ENCODE data around the gene PCDHGA6.
"Not testable (repeated sequence)": the region's sequence is repeated elsewhere in the genome, so short reads cannot be mapped to it uniquely, and the experiment has no call there.

The PCDHGA6 gene

DNA sequence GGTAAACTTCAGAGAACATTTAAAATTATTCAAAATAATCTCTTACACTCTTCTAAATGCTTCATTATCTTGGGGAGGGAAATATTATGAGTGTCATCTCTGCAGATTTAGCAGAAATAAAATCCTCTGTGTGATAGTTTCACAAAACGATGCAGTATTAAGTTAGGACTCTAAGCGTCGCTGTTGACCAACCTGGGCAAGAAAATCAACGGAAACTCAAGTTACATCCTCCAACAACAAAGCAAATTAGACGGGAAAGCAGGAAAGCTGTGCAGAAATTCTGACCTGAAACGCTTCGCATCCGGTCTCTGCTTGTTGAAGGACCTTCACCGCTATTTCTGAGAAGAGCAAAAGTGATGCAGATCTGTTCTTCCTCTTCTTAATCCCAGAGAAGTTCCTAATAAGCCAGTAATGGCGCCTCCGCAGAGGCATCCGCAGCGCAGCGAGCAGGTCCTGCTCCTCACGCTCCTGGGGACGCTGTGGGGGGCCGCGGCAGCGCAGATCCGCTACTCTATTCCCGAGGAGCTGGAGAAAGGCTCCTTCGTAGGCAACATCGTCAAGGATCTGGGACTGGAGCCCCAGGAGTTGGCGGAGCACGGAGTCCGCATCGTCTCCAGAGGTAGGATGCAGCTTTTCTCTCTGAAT lies at the start of gene PCDHGA6:
TSS of gene PCDHGA6 (plus strand) at position 219 of the 645 bp plus-strand sequence. CDS start at position 412, 193 bp downstream.
- Histone ChIP-seq H3K9ac (no peak within 1 kb of the TSS), H3K79me2 (no peaks in the 10 kb centered on the region), H3K9me3 (ENCODE audit: control insufficient read depth, low read length) (peaks cover 13% of the 10 kb centered on the region), H3K4me2 (ENCODE audit: low read length) (no peak within 1 kb of the TSS), H3K36me3 (ENCODE audit: control insufficient read depth, insufficient read depth, low read length) (no peaks in the 10 kb centered on the region), H2AFZ (peak within 1 kb of the TSS; percentile 38), H3K4me3 (ENCODE audit: low read depth, low read length) (peak within 1 kb of the TSS; percentile 35), H3K27ac (peak within 1 kb of the TSS; percentile 16), H3K4me1 (no peaks in the 10 kb centered on the region), H3K27me3 (ENCODE audit: control insufficient read depth, insufficient read depth, low read length) (no peaks in the 10 kb centered on the region)
- TF ChIP-seq CTCF (IDR thresholded peaks at IDR 0.05), result no peak

- H3K79me2 ChIP-seq, result no peaks in the 10 kb centered on the region
- H3K4me1 ChIP-seq, result no peaks in the 10 kb centered on the region
- peak overlapping the region; percentile 16 for H3K9ac ChIP-seq
- TF ChIP-seq CTCF (IDR thresholded peaks at IDR 0.05), result peak; percentile 71
- H3K9me3 ChIP-seq (ENCODE audit: control insufficient read depth, low read length), result peaks cover 1% of the 10 kb centered on the region
- H3K4me3 ChIP-seq (ENCODE audit: low read depth, low read length), result peak overlapping the region; percentile 52
- peak overlapping the region; percentile 84 for H3K27ac ChIP-seq
- peak overlapping the region; percentile 67 for H3K4me2 ChIP-seq (ENCODE audit: low read length)
- H3K36me3 ChIP-seq (ENCODE audit: control insufficient read depth, insufficient read depth, low read length), result peaks cover 5% of the 10 kb centered on the region
- peak overlapping the region; percentile 87 for H2AFZ ChIP-seq
- H3K27me3 ChIP-seq (ENCODE audit: control insufficient read depth, insufficient read depth, low read length), result no peaks in the 10 kb centered on the region
These were observed 47.4 kb upstream of the PCDHGA6 start for GRCh38 chr5:141326088-141326854.

DNA sequence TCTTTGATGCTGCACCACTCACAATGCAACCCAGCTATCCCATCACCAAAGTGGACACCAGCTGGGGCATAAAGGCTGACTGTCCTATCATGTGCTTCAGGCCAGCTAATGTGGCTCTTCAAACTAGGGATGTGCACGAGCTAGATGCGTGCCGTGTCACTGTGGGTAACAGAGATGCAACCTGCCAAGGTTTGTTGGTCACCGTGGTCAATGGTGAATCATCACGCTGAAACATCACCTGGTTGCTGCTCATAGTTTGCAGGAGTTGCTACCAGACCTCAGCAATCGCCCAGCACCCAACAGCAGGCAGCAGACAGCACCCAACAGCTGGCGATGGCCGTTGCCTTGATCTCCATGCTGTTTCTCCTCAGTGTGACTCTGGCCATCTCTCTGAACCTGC lies 45.5 kb upstream of the PCDHGA6 start:
- Histone ChIP-seq H3K36me3 (ENCODE audit: control insufficient read depth, insufficient read depth, low read length) (no peaks in the 10 kb centered on the region), H3K79me2 (no peaks in the 10 kb centered on the region), H3K9me3 (ENCODE audit: control insufficient read depth, low read length) (no peaks in the 10 kb centered on the region), H3K9ac (no peak overlapping the region), H3K4me2 (ENCODE audit: low read length) (no peak overlapping the region), H2AFZ (no peak overlapping the region), H3K27ac (no peak overlapping the region), H3K27me3 (ENCODE audit: control insufficient read depth, insufficient read depth, low read length) (no peaks in the 10 kb centered on the region), H3K4me1 (no peaks in the 10 kb centered on the region), H3K4me3 (ENCODE audit: low read depth, low read length) (no peak overlapping the region)
- TF ChIP-seq CTCF (IDR thresholded peaks at IDR 0.05), result no peak

GRCh38 chr5:141330299-141331080 lies 43.2 kb upstream of the PCDHGA6 start, which contains the start of gene PCDHGA1:
TSS of gene PCDHGA1 (plus strand) at chr5:141330514.
- Histone ChIP-seq H3K36me3 (ENCODE audit: control insufficient read depth, insufficient read depth, low read length) (no peaks in the 10 kb centered on the region), H3K9me3 (ENCODE audit: control insufficient read depth, low read length) (no peaks in the 10 kb centered on the region), H3K9ac (no peak within 1 kb of the TSS), H3K4me2 (ENCODE audit: low read length) (no peak within 1 kb of the TSS), H3K27me3 (ENCODE audit: control insufficient read depth, insufficient read depth, low read length) (no peaks in the 10 kb centered on the region), H3K79me2 (no peaks in the 10 kb centered on the region), H3K27ac (no peak within 1 kb of the TSS), H3K4me1 (no peaks in the 10 kb centered on the region), H3K4me3 (ENCODE audit: low read depth, low read length) (no peak within 1 kb of the TSS), H2AFZ (no peak within 1 kb of the TSS)
- TF ChIP-seq CTCF (IDR thresholded peaks at IDR 0.05), result no peak

- H3K4me1 ChIP-seq; H3K79me2 ChIP-seq; H3K36me3 ChIP-seq (ENCODE audit: control insufficient read depth, insufficient read depth, low read length); H3K9ac ChIP-seq; H3K4me3 ChIP-seq (ENCODE audit: low read depth, low read length); H3K27me3 ChIP-seq (ENCODE audit: control insufficient read depth, insufficient read depth, low read length); H3K9me3 ChIP-seq (ENCODE audit: control insufficient read depth, low read length); H2AFZ ChIP-seq; H3K27ac ChIP-seq; H3K4me2 ChIP-seq (ENCODE audit: low read length): not testable (repeated sequence)
These were observed 41.1 kb upstream of the PCDHGA6 start for GRCh38 chr5:141332571-141332970.
